ENCODE data around the gene ATG2B.

DNA sequence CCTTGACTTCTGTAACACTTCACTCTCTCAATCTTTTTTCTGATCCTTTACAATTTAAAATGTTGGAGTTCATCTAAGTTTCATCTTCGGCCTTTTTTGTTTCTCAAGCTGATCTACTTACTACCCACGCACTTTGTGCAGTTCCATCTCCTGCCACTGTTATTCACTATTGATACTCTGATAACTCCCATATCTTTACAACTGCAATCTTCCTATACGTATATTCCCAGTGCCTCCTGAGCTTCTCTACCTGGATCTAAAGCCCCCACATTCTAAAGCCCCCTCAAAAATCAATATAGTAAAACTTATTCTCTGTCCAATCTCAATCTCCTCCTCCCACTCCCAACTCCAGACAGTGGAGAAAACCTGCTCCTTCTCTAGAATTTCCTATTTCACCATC lies 5.9 kb downstream of the ATG2B start:
- TF ChIP-seq, protein P1, sequence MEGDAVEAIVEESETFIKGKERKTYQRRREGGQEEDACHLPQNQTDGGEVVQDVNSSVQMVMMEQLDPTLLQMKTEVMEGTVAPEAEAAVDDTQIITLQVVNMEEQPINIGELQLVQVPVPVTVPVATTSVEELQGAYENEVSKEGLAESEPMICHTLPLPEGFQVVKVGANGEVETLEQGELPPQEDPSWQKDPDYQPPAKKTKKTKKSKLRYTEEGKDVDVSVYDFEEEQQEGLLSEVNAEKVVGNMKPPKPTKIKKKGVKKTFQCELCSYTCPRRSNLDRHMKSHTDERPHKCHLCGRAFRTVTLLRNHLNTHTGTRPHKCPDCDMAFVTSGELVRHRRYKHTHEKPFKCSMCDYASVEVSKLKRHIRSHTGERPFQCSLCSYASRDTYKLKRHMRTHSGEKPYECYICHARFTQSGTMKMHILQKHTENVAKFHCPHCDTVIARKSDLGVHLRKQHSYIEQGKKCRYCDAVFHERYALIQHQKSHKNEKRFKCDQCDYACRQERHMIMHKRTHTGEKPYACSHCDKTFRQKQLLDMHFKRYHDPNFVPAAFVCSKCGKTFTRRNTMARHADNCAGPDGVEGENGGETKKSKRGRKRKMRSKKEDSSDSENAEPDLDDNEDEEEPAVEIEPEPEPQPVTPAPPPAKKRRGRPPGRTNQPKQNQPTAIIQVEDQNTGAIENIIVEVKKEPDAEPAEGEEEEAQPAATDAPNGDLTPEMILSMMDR (IDR thresholded peaks at IDR 0.05), result no peak
- TF ChIP-seq EP300 (IDR thresholded peaks at IDR 0.05) (no peak), POLR2A (IDR thresholded peaks at IDR 0.05) (no peak)

Measured in tibial nerve (tissue), 4 donors.